SK-N-SH (cell line): Measurements from ENCODE around the gene ETS1. TPM values are rescaled to one million over a fixed set of nuclear protein-coding genes. Genes with fewer than 3 reads are reported as not detected.
A peak's percentile ranks its signal among the peaks of the same experiment; 100 is the strongest.

ENCODE experiments used
- CTCF ChIA-PET: fragments of 300-600, 350-600 bp; formaldehyde crosslinking; extraction: SDS; loops from one replicate; lab custom pipeline; 2021; lab: Yijun Ruan, JAX
- POLR2A ChIA-PET: fragments of 350-600 bp; sonication (Branson Sonifier 250); formaldehyde crosslinking; extraction: SDS; loops from one replicate; lab custom pipeline; 2020; ENCODE audit warnings: antibody characterized with exemption, inconsistent platforms; lab: Yijun Ruan, JAX
- DNase-seq: peaks from one replicate; pipeline ENCODE4 v3.0.0; 2012
- H2AFZ ChIP-seq: fragments of 200-600 bp; sonication (generic); 2 replicates; pipeline ENCODE4 v1.8.1; 2016; ENCODE audit warnings: antibody characterized with exemption, mild to moderate bottlenecking, low read depth
- H3F3A ChIP-seq: fragments of 200-600 bp; sonication (generic); replicated peaks from 2 replicates; pipeline ENCODE3; 2016; ENCODE audit warnings: antibody characterized with exemption, mild to moderate bottlenecking; ENCODE audit not compliant: insufficient read depth
- H3K27ac ChIP-seq, 2 experiments: fragments of 200-500 bp in 1 of 2; fragments of 200-600 bp in 1 of 2; sonication (Bioruptor generic) in 1 of 2; sonication (generic), shearing (Covaris generic) in 1 of 2; 2 replicates each; pipeline versions ENCODE4 v1.5.1 to v1.6.1; 2014 to 2016; ENCODE audit warnings: low read depth in 2 of 2, inconsistent platforms in 1 of 2, low read length in 1 of 2, mild to moderate bottlenecking in 1 of 2, mixed read lengths in 1 of 2
- H3K27me3 ChIP-seq: fragments of 200-600 bp; sonication (generic), shearing (Covaris generic); 2 replicates; pipeline ENCODE4 v1.6.1; 2016; ENCODE audit warnings: mixed run types; ENCODE audit not compliant: insufficient read depth
- H3K36me3 ChIP-seq, 2 experiments: fragments of 200-500 bp in 1 of 2; fragments of 200-600 bp in 1 of 2; sonication (Bioruptor generic) in 1 of 2; sonication (generic) in 1 of 2; replicated peaks in 1 of 2; 2 replicates each; pipeline versions ENCODE3 to v1.5.1; 2014 to 2016; ENCODE audit warnings: low read length in 1 of 2, mild to moderate bottlenecking in 1 of 2; ENCODE audit not compliant: insufficient read depth in 2 of 2, control insufficient read depth in 1 of 2
- H3K4me1 ChIP-seq, 2 experiments: fragments of 200-500 bp in 1 of 2; fragments of 200-600 bp in 1 of 2; sonication (Bioruptor generic) in 1 of 2; sonication (generic), shearing (Covaris generic) in 1 of 2; 2 replicates each; pipeline versions ENCODE4 v1.5.1 to v1.6.1; 2014 to 2016; ENCODE audit warnings: low read depth in 1 of 2, low read length in 1 of 2, mixed run types in 1 of 2; ENCODE audit not compliant: insufficient read depth in 2 of 2, control insufficient read depth in 1 of 2
- H3K4me2 ChIP-seq: fragments of 200-600 bp; sonication (generic), shearing (Covaris generic); 2 replicates; pipeline ENCODE4 v1.6.1; 2017; ENCODE audit warnings: mixed run types
- H3K4me3 ChIP-seq, 2 experiments: fragments of 200-500 bp in 1 of 2; fragments of 200-600 bp in 1 of 2; sonication (Bioruptor generic) in 1 of 2; sonication (generic), shearing (Covaris generic) in 1 of 2; 2 replicates each; pipeline versions ENCODE4 v1.5.1 to v1.8.1; 2014 to 2016; ENCODE audit warnings: low read depth in 2 of 2, inconsistent platforms in 1 of 2, low read length in 1 of 2, mild to moderate bottlenecking in 1 of 2, mixed read lengths in 1 of 2, moderate library complexity in 1 of 2
- H3K79me2 ChIP-seq: fragments of 200-600 bp; sonication (generic); 2 replicates; pipeline ENCODE4 v1.8.1; 2017; ENCODE audit warnings: mild to moderate bottlenecking; ENCODE audit not compliant: insufficient read depth
- H3K9ac ChIP-seq: fragments of 200-600 bp; sonication (generic); 2 replicates; pipeline ENCODE4 v1.6.1; 2017; ENCODE audit warnings: mixed run types
- H3K9me2 ChIP-seq: fragments of 200-600 bp; sonication (generic); 2 replicates; pipeline ENCODE4 v1.6.1; 2017; ENCODE audit warnings: mixed run types
- H3K9me3 ChIP-seq: fragments of 200-600 bp; sonication (generic); 2 replicates; pipeline ENCODE4 v1.6.1; 2017; ENCODE audit warnings: mixed run types, mild to moderate bottlenecking, moderate library complexity
- H4K20me1 ChIP-seq: fragments of 200-600 bp; sonication (generic); 2 replicates; pipeline ENCODE4 v1.6.1; 2017; ENCODE audit warnings: mild to moderate bottlenecking, mixed run types; ENCODE audit not compliant: insufficient read depth
- CTCF ChIP-seq: fragments of 200-600 bp; sonication (generic); IDR thresholded peaks from 2 replicates; pipeline ENCODE4 v1.6.1; 2017; ENCODE audit warnings: antibody characterized with exemption, mild to moderate bottlenecking, moderate library complexity
- ELF1 ChIP-seq: IDR thresholded peaks from 2 replicates; pipeline ENCODE4 v1.4.0; 2012
- EP300 ChIP-seq, 2 experiments: IDR thresholded peaks; 2 replicates each; pipeline versions ENCODE4 v1.4.0 to v1.6.1; 2012; ENCODE audit warnings: borderline replicate concordance in 1 of 2, low read depth in 1 of 2, low read length in 1 of 2
- EZH2phosphoT487 ChIP-seq: fragments of 200-600 bp; sonication (generic); IDR thresholded peaks from 2 replicates; pipeline ENCODE4 v1.6.1; 2017; ENCODE audit warnings: low read depth, mixed run types, mild to moderate bottlenecking, antibody characterized with exemption, moderate library complexity, borderline replicate concordance
- FOSL2 ChIP-seq: IDR thresholded peaks from 2 replicates; pipeline ENCODE4 v1.4.0; 2012; ENCODE audit warnings: low read depth, mild to moderate bottlenecking, moderate library complexity, borderline replicate concordance
- FOXM1 ChIP-seq: IDR thresholded peaks from 2 replicates; pipeline ENCODE4 v1.4.0; 2012; ENCODE audit warnings: low read depth, mild to moderate bottlenecking
- GATA2 ChIP-seq: sonication (generic); formaldehyde crosslinking; IDR thresholded peaks from 2 replicates; pipeline ENCODE4 v1.5.0; 2020; ENCODE audit warnings: mild to moderate bottlenecking, missing genetic modification reagents
- IRF3 ChIP-seq: fragments of 150-350 bp; IDR thresholded peaks from 2 replicates; pipeline ENCODE4 v1.6.1; 2016; ENCODE audit warnings: mild to moderate bottlenecking, low read depth, low read length
- JUND ChIP-seq: IDR thresholded peaks from 2 replicates; pipeline ENCODE4 v1.4.0; 2012
- MAX ChIP-seq: IDR thresholded peaks from 2 replicates; pipeline ENCODE4 v1.4.0; 2012; ENCODE audit warnings: low read depth
- MEF2A ChIP-seq: IDR thresholded peaks from 2 replicates; pipeline ENCODE4 v1.4.0; 2012; ENCODE audit warnings: low read depth, borderline replicate concordance
- NFIC ChIP-seq: IDR thresholded peaks from 2 replicates; pipeline ENCODE4 v1.4.0; 2012; ENCODE audit warnings: borderline replicate concordance
- NRF1 ChIP-seq: IDR thresholded peaks from 2 replicates; pipeline ENCODE4 v1.6.1; 2012; ENCODE audit warnings: low read depth, mild to moderate bottlenecking, low read length
- SIN3A ChIP-seq: IDR thresholded peaks from 2 replicates; pipeline ENCODE4 v1.6.1; 2012; ENCODE audit warnings: low read depth, mild to moderate bottlenecking, low read length, moderate library complexity, borderline replicate concordance
- ZBTB33 ChIP-seq: IDR thresholded peaks from 2 replicates; pipeline ENCODE4 v1.4.0; 2012; ENCODE audit warnings: low read depth, borderline replicate concordance
- WGBS: methylation state at CpG from one replicate; pipeline ENCODE4 v1.1.6; 2017; ENCODE audit warnings: low lambda C conversion rate; 5-methylcytosine and 5-hydroxymethylcytosine counted together
- polyA plus RNA-seq, 3 experiments: library from polyadenylated mRNA; depleted of rRNA; stranded (reverse); fragments of >200 nt; gene quantifications; 2 replicates each; pipeline ENCODE4 v1.2.3, GENCODE V29; 2012

The ETS1 gene
- polyA plus RNA-seq, 1 of the 3 experiments (the other 2 are of a cell fraction), result 14.5 TPM

GRCh38 chr11:128470081-128470480 lies 117.3 kb downstream of the ETS1 start:
- Histone ChIP-seq H3K4me3 (no peak overlapping the region), H3F3A (peaks cover 37% of the 10 kb centered on the region), H3K4me2 (no peak overlapping the region), H3K9me2 (no peaks in the 10 kb centered on the region), H3K36me3 (peaks cover 21 to 58% of the 10 kb centered on the region in 2 experiments), H4K20me1 (no peaks in the 10 kb centered on the region), H3K9ac (no peak overlapping the region; the same call in 1 of the 2 replicates), H3K4me1 (peaks cover 11 to 43% of the 10 kb centered on the region in 2 experiments; a peak in 3 of 4 replicates), H3K9me3 (no peaks in the 10 kb centered on the region), H3K79me2 (peaks cover 91% of the 10 kb centered on the region), H3K27ac (peak overlapping the region in 1 of 2 experiments; percentile 99; a peak in 2 of 4 replicates), H3K27me3 (no peaks in the 10 kb centered on the region), H2AFZ (no peak overlapping the region)
- TF ChIP-seq ZBTB33, result no peak
- TF ChIP-seq MEF2A, result no peak
- no peak for TF ChIP-seq SIN3A
- no peak for TF ChIP-seq IRF3
- TF ChIP-seq GATA2 (CRISPR knock-in tag), result no peak
- no peak for TF ChIP-seq NRF1
- no peak for TF ChIP-seq MAX
- TF ChIP-seq FOXM1, result no peak
- TF ChIP-seq ELF1, result no peak
- no peak for TF ChIP-seq EZH2phosphoT487
- no peak for TF ChIP-seq FOSL2
- DNase-seq, result no peak
- 96% methylated on average over 5 of the region's 5 CpGs for WGBS
- ChIA-PET POLR2A (no interaction called here), CTCF (no interaction called here)

GRCh38 chr11:128469220-128469619 lies 118.1 kb downstream of the ETS1 start:
- ChIA-PET POLR2A (no interaction called here), CTCF (interaction anchor here (0.8 kb wide), 1 partner anchor 297 kb away, joined by 4 read pairs; no protein-coding TSS in a partner anchor)
- Histone ChIP-seq H3K36me3 (peaks cover 21 to 54% of the 10 kb centered on the region in 2 experiments), H3K4me1 (peaks cover 5 to 36% of the 10 kb centered on the region in 2 experiments; a peak in 3 of 4 replicates), H3K27me3 (no peaks in the 10 kb centered on the region), H3K9me2 (no peaks in the 10 kb centered on the region), H3F3A (peaks cover 33% of the 10 kb centered on the region), H2AFZ (no peak overlapping the region), H3K4me3 (no peak overlapping the region), H3K9me3 (no peaks in the 10 kb centered on the region), H4K20me1 (no peaks in the 10 kb centered on the region), H3K9ac (peak overlapping the region; percentile 17; the same call in 1 of the 2 replicates), H3K4me2 (peak overlapping the region; percentile 67; the same call in 1 of the 2 replicates), H3K79me2 (peaks cover 91% of the 10 kb centered on the region), H3K27ac (peak overlapping the region in 1 of 2 experiments; percentile 99; a peak in 2 of 4 replicates)
- no peak for DNase-seq
- no peak for TF ChIP-seq CTCF
- TF ChIP-seq EP300 (IDR thresholded peaks at IDR 0.05; ENCODE audit: borderline replicate concordance in 1 of 2, low read depth in 1 of 2, low read length in 1 of 2), result no peak
- TF ChIP-seq GATA2 (CRISPR knock-in tag), result no peak
- no peak for TF ChIP-seq SIN3A
- no peak for TF ChIP-seq NFIC
- no peak for TF ChIP-seq JUND
- 95% methylated on average over 4 of the region's 4 CpGs for WGBS
